Fibroblast of skin of left biceps (primary cell): ENCODE data around the gene BCL11B.

Experiments
- DNase-seq, 2 experiments: peaks; one replicate each; pipeline ENCODE4 v3.0.0-alpha.2; 2013; ENCODE audit warnings: low read depth in 2 of 2

The BCL11B gene

DNA sequence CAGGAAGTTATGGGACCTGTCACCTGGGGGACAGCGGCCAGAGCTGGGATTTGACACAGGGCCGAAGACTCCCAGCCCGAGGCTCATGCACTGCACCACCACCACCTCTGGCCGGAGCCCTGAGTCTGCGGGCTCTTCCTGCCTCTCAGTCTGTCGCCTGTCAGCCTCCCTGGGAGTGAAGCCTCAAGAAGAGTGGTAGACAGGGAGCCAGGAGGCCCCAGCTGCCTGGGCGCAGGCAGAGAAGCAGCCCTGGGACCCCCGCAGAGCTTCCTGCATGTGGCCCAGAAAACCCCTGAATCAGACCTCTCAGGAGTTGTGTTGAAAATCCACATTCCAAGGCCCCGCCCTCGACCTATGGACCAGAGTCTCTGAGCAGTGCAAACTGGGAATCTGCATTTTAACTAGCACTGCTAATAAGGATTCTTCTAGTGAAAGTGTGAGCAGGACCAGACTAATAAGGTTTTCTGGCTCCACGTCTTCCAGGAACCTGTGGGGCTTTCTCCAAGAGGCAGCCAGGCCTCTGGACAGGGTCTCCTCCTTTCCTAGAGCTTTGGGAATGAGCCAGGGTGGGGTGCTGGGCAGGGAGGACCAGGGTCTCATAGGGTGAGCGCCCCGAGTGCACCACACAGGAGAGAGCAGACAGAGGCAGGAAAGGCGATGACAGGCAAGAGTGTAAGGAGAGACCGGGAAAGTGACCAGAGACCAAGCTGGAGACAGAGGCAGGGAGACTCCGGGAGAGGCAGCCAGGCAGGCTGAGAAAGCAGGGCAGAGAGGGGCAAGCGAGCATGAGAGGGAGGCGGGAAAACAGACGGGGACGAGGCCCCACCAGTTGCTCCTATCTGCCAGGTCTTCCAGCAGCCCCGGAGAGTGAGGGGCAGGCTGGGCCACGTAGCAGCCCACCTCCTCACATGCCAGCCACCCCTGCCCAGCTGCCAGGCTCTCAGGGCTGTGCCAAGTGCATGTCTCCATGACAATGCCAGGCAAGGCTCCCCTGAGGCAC lies 112.4 kb downstream of the BCL11B start:
- no peak for DNase-seq

- DNase-seq = no peak
These were observed 113.3 kb downstream of the BCL11B start for GRCh38 chr14:99158646-99159165.

DNA sequence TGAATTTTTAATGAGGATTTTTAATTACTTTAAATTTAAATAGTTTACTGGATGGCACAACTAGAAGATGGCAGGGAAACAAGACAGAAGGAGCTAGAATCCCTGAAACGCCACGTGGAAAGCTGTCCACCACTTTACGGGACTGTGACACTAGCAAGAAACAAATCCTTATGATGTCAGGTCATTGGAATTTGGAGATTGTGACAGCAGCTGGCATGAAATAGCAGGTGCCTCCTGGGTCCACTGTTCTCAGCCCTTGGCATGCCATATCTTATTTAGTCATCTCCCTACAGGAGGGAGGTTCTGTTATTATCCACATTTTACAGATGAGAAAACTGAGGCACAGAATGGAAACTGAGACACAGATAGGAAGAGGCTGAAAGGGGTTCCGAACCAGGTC lies 113.8 kb downstream of the BCL11B start:
- DNase-seq = no peak

DNA sequence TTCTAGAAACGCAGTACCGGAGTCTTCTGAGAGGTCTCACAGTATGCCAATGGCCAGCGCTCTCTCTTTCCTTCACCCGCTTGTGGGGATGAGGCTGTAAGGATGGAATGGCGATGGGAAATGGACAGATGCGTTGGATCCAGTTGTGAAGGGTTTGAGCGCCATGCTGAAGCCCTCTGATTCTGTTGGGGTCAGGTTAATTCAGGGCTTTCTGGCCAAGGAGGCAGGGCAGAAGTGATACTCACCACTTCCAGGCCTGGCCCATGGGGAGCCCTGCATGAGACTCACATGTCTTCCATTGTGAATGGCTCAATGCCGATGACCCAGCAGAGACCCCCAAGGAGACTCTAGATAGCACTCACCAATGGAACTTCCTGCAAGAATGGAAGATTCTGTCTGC lies 114.3 kb downstream of the BCL11B start:
- DNase-seq = no peak

DNA sequence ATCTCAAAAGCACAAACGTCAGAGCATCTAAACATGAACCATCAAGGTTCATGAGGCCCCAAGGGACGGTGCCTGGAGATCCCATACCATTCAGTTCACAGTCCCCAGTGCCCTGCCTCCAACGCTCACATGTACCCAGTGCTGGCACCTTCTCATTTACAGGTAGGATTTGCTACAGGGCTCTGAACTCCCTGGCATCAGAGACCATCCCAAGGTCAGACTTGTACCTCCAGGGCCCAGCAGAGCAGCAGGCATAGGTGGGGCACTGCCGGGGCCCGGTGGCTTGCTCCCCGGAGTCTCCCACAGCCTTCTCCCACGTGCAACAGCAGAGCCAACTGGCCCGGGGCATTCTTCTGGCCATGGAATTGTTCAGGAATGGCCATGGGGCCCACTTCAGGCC lies 114.8 kb downstream of the BCL11B start:
- DNase-seq = no peak

GRCh38 chr14:99156814-99157213 lies 115.2 kb downstream of the BCL11B start:
- DNase-seq = no peak

DNA sequence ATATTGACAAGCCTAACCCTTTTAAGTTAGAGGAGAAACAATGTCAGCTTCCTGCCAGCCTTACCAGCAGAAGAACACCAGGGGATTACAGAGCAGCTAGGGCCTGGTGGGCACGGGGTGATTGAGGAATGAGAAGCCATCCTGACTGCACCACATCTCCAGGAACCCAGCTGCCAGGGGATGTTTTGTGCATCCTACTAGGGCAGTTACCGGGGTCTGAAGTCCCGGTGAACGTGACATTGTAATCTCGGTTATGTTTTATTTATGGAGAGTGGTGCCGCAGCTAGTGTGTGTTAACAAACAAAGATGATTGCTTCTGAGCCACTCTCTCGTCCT lies 115.9 kb downstream of the BCL11B start:
- no peak for DNase-seq

GRCh38 chr14:99155173-99156089 lies 116.6 kb downstream of the BCL11B start:
- no peak for DNase-seq

DNA sequence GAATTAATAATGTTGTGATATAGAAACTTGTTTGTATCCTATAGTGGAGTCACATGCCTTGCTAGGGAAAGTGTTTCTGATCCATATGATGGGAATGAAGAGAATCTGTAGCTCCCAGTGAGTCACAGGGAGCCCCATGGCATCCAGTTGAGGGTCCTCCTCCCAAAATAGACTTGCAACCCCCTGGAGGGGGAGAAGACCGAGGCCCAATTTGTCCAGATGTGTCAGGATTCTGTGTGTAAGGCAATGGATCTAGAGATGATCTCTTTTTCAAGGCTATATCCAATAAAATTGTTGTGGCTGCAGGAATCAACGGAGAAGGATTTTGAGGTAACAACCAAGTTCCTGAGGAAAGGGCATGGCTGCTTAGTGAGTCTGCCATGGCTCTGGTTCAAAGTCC lies 121.8 kb downstream of the BCL11B start:
- DNase-seq = no peak

DNA sequence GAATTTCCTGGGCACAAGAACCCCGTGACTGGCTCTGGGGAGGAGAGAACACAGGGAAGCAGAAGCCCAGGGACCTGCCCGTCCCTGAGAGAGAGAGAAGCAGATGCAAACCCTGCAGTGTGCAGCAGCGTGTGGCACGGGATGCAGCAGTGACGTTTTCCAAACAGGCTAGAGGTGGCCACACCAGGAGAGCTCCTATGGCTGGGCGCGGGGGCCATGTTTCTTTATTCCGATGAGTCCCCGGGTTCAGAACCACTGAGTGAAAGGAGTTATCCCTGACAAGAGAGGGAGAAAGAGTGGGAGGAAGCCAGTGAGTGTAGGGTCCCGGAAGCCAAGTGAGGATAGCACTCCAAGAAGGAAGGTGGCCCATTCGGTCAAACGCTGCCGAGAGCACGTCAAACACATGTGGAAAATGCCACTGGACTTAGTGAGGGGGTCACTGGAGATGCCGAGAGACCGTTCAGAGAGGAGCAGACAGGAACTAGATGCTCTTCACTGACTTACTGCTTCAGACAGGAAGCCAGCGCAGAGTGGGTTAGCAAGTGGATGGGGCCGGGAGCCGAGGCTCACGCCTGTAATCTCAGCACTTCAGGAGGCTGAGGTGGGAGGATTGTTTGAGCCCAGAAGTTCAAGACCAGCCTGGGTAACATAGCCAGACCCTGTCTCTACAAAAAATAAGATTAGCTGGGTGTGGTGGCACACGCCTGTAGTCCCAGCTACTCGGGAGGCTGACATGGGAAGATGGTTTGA lies 123.0 kb downstream of the BCL11B start:
- no peak for DNase-seq

GRCh38 chr14:99148131-99148530 lies 123.9 kb downstream of the BCL11B start:
- DNase-seq = no peak

GRCh38 chr14:99147366-99147740 lies 124.6 kb downstream of the BCL11B start:
- DNase-seq = no peak

DNA sequence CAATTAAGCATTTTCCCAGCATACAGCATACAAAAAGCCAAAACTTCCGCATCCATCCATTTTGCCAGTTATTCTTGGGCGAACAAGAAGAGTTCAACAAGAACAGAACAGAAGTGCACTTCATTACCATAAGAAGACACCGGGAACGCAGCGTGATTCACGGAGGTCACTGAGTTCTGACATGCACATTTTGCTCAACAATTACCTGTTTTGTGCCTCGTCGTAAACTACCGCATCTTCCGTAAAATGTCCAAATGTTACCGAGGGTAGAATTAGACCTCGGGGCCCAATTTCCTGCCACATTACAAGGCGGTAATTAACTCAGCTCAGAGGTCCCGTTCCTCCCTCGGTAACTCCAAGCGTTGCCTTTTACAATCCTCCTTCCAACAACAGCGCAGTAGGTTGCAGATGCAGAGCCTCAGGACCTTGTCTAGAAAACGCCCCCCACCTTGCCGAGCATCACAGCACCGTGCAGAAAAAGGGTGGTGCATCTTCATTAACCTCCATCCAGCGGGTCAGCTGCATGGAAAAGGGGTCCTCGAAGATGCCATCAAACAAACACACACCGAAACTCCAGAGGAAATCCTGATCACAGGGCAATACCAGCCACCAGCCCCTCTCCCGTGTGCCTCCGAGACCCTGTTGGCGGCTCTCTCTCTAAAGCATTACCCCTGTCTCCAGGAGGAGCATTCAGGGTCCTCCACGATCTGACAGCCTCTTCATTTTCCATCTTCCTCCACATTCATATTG lies 125.2 kb downstream of the BCL11B start:
- DNase-seq = no peak

GRCh38 chr14:99145307-99145706 lies 126.7 kb downstream of the BCL11B start:
- DNase-seq = no peak

GRCh38 chr14:99143793-99144192 lies 128.2 kb downstream of the BCL11B start:
- no peak for DNase-seq

GRCh38 chr14:99143126-99143525 lies 128.9 kb downstream of the BCL11B start:
- DNase-seq = no peak

DNA sequence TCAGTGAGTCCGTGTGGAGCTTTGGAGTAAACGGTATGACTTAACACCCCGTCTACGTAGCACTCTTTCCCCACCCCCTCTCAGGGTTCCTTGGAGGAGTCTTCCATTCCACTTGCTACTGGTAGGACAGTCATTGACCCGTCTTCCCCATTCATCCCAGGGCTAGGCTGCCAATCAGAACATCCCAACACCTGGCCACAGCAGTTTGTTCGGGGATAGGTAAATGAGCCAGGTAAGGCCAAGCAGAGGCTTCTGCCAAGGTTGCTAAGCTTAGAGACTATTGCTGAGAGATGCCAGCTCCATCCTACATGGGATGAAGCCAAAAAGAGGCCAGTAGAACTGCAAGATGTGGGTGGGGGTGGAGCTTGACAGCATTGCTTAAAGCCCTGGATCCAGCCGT lies 130.8 kb downstream of the BCL11B start:
- DNase-seq = no peak

DNA sequence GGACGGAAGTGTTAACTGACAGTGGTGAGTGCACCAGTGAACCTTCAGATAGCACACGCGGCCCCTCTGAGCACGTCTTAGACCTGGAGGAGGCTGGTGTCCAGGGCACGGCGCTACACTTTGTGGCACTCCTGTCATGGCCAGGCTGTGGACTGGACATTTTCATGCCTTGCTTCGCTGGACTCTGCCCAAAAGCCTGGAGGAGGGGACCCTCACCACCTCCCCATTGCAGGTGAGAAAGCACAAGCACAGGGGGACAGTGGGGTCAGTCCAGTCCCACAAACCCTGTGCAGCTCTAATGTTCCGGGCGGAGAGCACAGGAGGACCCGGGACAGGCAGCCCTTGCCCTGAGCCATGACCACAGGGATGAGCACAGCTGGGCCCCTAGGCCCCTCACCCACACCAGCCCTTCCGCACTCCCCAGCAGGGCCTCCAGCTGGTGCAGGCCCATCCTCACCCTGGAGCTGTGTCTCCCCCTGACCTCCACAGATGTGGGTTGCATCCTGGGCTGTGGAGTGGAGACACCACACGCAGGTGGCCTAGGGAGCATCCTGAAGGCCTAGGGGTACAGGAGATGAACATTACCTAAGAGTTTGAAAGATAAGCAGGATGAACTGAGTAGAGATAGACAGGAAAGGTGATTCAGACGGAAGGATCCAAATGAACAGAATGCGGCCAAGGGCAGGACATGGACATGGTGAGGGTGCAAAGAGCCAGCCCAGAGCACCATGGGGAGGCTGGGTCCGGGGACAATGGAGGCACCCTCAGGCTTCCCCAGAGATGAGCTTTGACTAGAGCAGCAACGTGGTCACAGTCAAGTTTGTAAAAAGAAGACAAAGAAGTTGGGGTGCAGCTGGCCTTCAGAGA lies 132.8 kb downstream of the BCL11B start:
- no peak for DNase-seq

GRCh38 chr14:99137913-99138571 lies 134.0 kb downstream of the BCL11B start:
- DNase-seq = no peak
